Fibroblast of peridontal ligament (primary cell): Measurements from ENCODE around the gene MKS1.
A peak's percentile ranks its signal among the peaks of the same experiment; 100 is the strongest.

Experiments used
- DNase-seq: peaks from one replicate; pipeline ENCODE4 v3.0.0-alpha.2; 2010; ENCODE audit errors: extremely low read depth

The MKS1 gene

GRCh38 chr17:58245428-58246103, 26.5 kb upstream of the MKS1 start:
- DNase-seq: no peak

- no peak for DNase-seq
Observed at GRCh38 chr17:58244963-58245362, 25.9 kb upstream of the MKS1 start.

- no peak for DNase-seq
Observed at GRCh38 chr17:58242171-58242784, 23.2 kb upstream of the MKS1 start.

- no peak for DNase-seq
Observed at GRCh38 chr17:58239987-58240386, 20.9 kb upstream of the MKS1 start.

GRCh38 chr17:58238147-58238634, 19.1 kb upstream of the MKS1 start, which contains the start of gene LPO:
Gene LPO, plus strand, starts transcription at chr17:58238584. Its CDS starts 4,396 bp downstream, at chr17:58242980.
- DNase-seq: no peak

GRCh38 chr17:58236394-58236793, 17.3 kb upstream of the MKS1 start:
- no peak for DNase-seq

- no peak for DNase-seq
Observed at GRCh38 chr17:58235821-58236220, 16.8 kb upstream of the MKS1 start.

- DNase-seq: no peak
Observed at GRCh38 chr17:58234512-58234911, 15.5 kb upstream of the MKS1 start.

- DNase-seq: no peak
Observed at GRCh38 chr17:58233543-58233942, 14.5 kb upstream of the MKS1 start.

- DNase-seq: peak; percentile 28
Observed at GRCh38 chr17:58232707-58233156, 13.7 kb upstream of the MKS1 start.

- DNase-seq: peak; percentile 63
Observed at GRCh38 chr17:58231641-58232040, 12.6 kb upstream of the MKS1 start.

GRCh38 chr17:58229881-58230280, 10.8 kb upstream of the MKS1 start:
- no peak for DNase-seq

GRCh38 chr17:58229384-58229783, 10.3 kb upstream of the MKS1 start:
- no peak for DNase-seq

GRCh38 chr17:58228679-58229078, 9.6 kb upstream of the MKS1 start:
- no peak for DNase-seq

GRCh38 chr17:58227733-58228132, 8.7 kb upstream of the MKS1 start:
- DNase-seq: no peak

GRCh38 chr17:58224315-58224714, 5.3 kb upstream of the MKS1 start:
- DNase-seq: peak; percentile 50

GRCh38 chr17:58219789-58220183, 731 bp upstream of the MKS1 start:
- DNase-seq: peak; percentile 5

GRCh38 chr17:58217766-58218165, 1.3 kb downstream of the MKS1 start:
- DNase-seq: no peak

- no peak for DNase-seq
Observed at GRCh38 chr17:58215685-58216084, 3.4 kb downstream of the MKS1 start.

GRCh38 chr17:58210922-58211321, 8.1 kb downstream of the MKS1 start:
- no peak for DNase-seq

- no peak for DNase-seq
Observed at GRCh38 chr17:58208344-58208743, 10.7 kb downstream of the MKS1 start.

- DNase-seq: no peak
Observed at GRCh38 chr17:58207451-58207850, 11.6 kb downstream of the MKS1 start.

GRCh38 chr17:58205936-58206335, 13.1 kb downstream of the MKS1 start:
- DNase-seq: no peak
